ENCODE results near the gene ROBO2.

DNA sequence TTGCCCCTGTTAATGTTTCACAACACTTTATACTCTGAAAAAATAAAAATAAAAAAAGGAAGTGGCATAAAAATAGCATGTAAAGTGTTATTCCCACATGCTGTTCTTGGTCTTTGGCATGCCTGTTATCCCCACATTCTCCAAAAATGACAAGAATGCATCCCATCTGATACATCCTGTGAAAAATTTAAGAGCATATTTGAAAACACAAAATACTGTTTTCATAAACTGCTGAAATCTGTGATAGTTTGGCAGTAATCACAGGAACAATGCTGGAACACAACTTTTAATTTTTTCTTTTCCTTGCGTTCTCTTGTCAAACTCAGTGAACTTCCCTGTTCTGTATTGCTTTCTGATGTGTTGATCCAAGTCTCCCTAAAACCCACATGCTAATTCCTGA is 288.8 kb downstream of the ROBO2 start:
- TF ChIP-seq POLR2A (IDR thresholded peaks at IDR 0.05) (no peak), POLR2AphosphoS5 (IDR thresholded peaks at IDR 0.05) (no peak)
- TF ChIP-seq, protein P1, sequence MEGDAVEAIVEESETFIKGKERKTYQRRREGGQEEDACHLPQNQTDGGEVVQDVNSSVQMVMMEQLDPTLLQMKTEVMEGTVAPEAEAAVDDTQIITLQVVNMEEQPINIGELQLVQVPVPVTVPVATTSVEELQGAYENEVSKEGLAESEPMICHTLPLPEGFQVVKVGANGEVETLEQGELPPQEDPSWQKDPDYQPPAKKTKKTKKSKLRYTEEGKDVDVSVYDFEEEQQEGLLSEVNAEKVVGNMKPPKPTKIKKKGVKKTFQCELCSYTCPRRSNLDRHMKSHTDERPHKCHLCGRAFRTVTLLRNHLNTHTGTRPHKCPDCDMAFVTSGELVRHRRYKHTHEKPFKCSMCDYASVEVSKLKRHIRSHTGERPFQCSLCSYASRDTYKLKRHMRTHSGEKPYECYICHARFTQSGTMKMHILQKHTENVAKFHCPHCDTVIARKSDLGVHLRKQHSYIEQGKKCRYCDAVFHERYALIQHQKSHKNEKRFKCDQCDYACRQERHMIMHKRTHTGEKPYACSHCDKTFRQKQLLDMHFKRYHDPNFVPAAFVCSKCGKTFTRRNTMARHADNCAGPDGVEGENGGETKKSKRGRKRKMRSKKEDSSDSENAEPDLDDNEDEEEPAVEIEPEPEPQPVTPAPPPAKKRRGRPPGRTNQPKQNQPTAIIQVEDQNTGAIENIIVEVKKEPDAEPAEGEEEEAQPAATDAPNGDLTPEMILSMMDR (IDR thresholded peaks at IDR 0.05), result no peak
